GM18520 (cell line): ENCODE data around the gene CES2.

Experiments
- ATAC-seq: cut with Tn5 transposase; IDR thresholded peaks from one replicate; pipeline ENCODE4 v1.9.1; 2021; ENCODE audit not compliant: unreplicated experiment

CES2 gene

GRCh38 chr16:66918803-66919568 is 16.3 kb upstream of the CES2 start, which contains the start of gene CDH16:
Gene CDH16, minus strand, starts transcription at chr16:66918885. Its CDS starts 820 bp downstream, at chr16:66918065.
- no peak for ATAC-seq

DNA sequence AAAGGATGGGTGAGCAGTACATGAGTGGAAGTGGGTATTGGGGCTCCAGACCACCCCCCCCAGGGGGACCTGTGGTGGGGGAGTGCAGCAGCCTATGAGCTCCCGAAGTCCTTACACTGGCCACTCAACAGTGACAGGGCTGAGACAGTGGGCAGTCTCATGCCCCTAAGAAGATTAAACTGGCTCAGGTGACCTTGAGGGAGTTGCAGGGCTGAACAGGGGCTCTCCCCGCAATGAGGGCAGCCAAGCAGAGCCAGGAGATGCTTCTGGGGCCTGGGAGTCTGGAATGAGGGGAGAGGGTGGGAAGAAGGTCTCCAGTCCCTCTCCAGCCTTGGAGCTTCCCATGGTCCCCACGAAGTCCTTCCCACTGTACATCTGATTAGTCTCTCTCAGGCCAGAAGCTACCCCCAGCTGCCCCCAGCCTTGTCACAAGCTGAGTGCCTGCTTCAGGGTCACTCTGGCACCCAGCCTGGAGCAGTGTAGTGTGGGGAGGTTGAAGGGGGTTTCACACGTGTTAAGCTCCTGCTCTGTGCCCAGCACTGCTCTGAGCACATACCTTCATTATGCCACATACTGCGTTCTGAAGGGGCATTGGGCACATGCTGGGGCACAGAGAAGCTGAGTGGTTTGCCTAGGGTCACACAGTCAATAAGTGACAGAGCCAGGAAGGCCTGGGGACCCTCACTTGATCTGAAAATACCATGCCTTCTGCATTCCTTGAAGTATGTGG is 15.6 kb upstream of the CES2 start:
- no peak for ATAC-seq

DNA sequence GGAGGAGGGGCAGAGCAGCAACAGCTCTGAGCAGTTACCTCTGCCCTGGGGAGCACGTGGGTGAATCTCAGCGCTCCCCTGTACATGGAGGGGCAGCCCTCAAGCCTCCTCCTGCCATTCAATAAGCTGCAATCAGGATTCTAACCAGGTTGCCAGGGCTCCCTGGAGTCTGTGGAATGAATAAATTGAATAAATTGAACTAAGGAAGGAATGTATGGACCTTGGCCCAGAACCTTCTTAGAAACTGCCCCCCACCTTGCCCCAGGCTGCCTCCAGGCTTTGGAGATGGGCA is 15.1 kb upstream of the CES2 start:
- no peak for ATAC-seq

GRCh38 chr16:66920924-66921680 is 14.2 kb upstream of the CES2 start:
- ATAC-seq = no peak

DNA sequence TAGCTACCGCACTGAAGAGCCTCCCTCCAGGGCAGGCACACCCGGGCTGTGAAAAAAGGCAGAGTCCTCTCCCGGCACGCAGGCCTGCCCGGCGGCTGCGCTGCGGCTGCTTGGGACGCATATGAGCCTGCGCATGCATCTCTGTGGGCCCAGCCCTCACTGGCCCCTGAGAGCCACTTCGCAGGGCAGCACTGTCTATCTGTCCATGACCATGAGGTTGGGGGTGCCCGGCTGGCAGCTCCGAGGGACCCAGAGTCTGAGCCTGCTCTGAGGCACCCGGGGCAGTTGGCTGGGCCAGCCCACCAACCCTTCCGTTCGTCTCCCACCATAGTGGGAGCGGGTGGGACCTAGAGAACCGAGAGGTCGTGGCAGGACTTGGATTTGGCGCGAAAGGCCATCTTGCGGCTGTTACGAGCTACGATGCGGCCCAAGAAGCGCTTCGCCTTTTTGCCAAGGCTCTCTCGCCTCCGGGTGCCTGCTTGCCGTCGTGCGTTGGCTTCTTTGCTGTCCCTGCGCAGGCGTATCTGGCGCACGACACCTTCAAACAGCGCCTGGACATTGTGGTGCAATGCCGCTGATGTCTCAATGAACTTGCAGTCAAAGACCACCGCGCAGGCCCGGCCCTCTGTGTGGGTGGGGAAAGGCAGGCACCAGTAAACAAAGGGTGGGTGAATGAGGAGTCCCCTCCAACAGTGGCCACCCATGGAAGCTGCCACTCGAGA is 13.4 kb upstream of the CES2 start:
- no peak for ATAC-seq

GRCh38 chr16:66923247-66923731 is 12.0 kb upstream of the CES2 start:
- ATAC-seq = no peak

DNA sequence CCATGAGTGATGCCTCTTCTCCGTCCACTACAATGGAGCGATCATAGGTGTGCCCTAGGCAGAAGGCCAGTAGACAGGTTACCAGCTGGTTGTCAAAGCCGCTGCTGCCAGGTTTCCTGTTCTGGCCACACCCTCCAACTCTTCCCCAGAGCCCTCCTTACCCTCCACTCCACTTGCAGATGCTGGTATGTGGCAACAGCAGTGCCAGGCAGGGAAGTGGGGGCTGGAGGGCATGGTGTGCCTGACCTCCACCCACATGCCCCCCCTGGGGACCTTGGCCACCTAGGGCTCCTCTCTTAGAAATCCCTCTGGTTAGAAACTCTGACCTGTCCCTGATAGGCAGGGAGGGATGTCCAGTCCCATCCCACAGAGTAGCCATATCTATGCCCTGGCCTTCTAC is 11.4 kb upstream of the CES2 start:
- no peak for ATAC-seq

GRCh38 chr16:66924527-66925321 is 10.6 kb upstream of the CES2 start:
- no peak for ATAC-seq

DNA sequence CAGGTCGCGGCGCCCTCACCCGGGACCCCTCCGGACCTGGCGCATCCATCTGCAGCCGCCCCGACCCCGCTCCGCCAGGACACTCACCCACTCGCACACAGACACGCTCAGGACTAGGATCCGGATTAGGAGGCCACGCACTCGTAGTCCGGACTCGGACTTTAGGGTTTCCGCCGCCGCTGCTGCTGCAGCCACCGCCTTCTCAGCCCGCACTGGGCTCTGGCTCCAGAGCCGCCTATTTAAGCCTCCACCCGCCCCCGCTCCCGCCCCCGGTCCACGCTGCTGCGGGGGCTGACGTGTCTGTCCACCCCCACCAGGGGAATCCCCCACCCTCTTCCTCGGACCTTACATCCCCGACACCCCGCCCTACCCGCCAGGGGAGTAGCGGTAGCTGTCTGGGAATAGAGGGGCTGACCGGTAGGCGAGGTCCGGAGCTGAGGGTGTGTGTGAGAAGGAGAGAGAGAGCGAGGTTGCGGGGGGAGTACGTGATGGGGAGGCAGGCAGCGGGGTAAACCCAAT is 9.9 kb upstream of the CES2 start, which contains the start of gene RRAD:
Gene RRAD (minus strand): TSS at position 214 of the 519 bp plus-strand sequence. CDS start 356 bp downstream, outside the sequence.
- ATAC-seq = no peak

GRCh38 chr16:66926171-66926947 is 9.0 kb upstream of the CES2 start:
- ATAC-seq = no peak

- no peak for ATAC-seq
Measured at GRCh38 chr16:66926961-66927436, 8.3 kb upstream of the CES2 start.

- no peak for ATAC-seq
Measured at GRCh38 chr16:66927918-66928649, 7.2 kb upstream of the CES2 start.

DNA sequence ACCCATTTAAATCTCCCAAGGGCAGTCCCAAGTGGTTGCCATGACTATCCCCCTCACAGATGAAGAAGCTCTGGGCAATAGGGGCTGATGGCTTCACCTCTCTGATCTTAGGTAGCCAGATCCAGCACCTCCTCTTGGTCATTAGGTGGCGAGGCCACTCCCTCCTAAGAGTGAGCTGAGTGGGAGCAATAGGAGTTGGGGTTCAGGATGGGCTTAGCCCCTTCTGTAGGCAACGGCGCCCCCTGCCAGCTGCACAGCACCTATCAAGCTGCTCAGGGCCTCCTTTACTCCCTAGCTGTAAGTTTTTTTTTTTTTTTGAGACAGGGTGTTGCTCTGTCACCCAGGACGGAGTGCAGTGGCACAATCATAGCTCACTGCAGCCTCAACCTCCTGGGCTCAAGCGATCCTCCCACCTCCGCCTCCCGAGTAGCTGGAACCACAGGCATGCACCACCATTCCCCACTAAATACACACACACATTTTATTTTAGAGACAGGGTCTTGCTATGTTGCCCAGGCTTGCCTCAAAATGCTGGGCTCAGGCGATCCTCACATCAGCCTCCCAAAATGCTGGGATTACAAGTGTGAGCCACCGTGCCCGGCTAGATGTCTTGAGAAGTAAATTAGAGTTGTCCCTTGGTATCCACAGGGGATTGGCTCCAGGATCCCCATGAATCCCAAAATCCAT is 6.5 kb upstream of the CES2 start:
- ATAC-seq = no peak

- no peak for ATAC-seq
Measured at GRCh38 chr16:66930189-66930588, 5.1 kb upstream of the CES2 start.

GRCh38 chr16:66931665-66932064 is 3.7 kb upstream of the CES2 start:
- ATAC-seq = no peak

- no peak for ATAC-seq
Measured at GRCh38 chr16:66932076-66932475, 3.2 kb upstream of the CES2 start.

DNA sequence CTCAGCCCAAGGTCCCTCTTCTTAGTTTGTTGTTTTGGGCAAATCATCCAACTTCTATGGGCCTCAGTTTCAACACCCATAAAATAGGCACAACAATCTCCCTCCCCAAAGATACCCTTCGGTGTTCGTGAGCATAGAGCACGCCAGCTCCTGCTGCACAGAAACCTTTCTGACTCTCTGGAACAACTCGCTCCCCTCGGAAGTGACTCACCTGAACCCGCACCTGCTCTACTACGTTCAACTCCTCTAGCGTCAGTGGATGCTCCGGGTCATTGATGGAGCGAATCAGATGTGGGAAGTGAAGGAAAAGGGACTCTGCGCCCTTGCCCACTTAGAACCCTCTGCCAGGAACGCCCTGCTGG is 1.6 kb upstream of the CES2 start:
- peak; percentile 10 for ATAC-seq
